Trophoblast cell (in vitro differentiated cells and primary cell): ENCODE results near the gene GNAT1.
A peak's percentile ranks its signal among the peaks of the same experiment; 100 is the strongest.

ENCODE experiments used
- DNase-seq, 2 donors: peaks; one replicate each; pipeline ENCODE4 v3.0.0-alpha.2; 2016
- H2AFZ ChIP-seq: 2 replicates; pipeline ENCODE4 v1.6.1; 2013; ENCODE audit warnings: low read length, moderate library complexity, mild to moderate bottlenecking; ENCODE audit not compliant: insufficient read depth, poor library complexity
- H2AK5ac ChIP-seq: 2 replicates; pipeline ENCODE4 v1.6.1; 2013; ENCODE audit warnings: mild to moderate bottlenecking, low read length
- H2BK120ac ChIP-seq: 2 replicates; pipeline ENCODE4 v1.6.1; 2013; ENCODE audit warnings: low read length, mild to moderate bottlenecking, moderate library complexity; ENCODE audit not compliant: insufficient read depth, poor library complexity
- H2BK12ac ChIP-seq: 2 replicates; pipeline ENCODE4 v1.6.1; 2013; ENCODE audit warnings: mild to moderate bottlenecking, low read length, moderate library complexity
- H2BK5ac ChIP-seq: 2 replicates; pipeline ENCODE4 v1.6.1; 2013; ENCODE audit warnings: low read length, low read depth, moderate library complexity, mild to moderate bottlenecking; ENCODE audit not compliant: poor library complexity
- H3K14ac ChIP-seq: 2 replicates; pipeline ENCODE4 v1.6.1; 2013; ENCODE audit warnings: mild to moderate bottlenecking, low read length
- H3K18ac ChIP-seq: 2 replicates; pipeline ENCODE4 v1.6.1; 2013; ENCODE audit warnings: mild to moderate bottlenecking, low read length
- H3K23ac ChIP-seq: 2 replicates; pipeline ENCODE4 v1.6.1; 2013; ENCODE audit warnings: low read length
- H3K27ac ChIP-seq: 2 replicates; pipeline ENCODE4 v1.5.1; 2013; ENCODE audit warnings: low read depth, mild to moderate bottlenecking, inconsistent platforms, low read length, moderate library complexity
- H3K27me3 ChIP-seq: 2 replicates; pipeline ENCODE4 v1.6.1; 2013; ENCODE audit warnings: inconsistent platforms, mild to moderate bottlenecking, low read length, moderate library complexity; ENCODE audit not compliant: insufficient read depth
- H3K36me3 ChIP-seq, 2 experiments: 1 replicate in 1 of 2; 2 replicates in 1 of 2; pipeline ENCODE4 v1.6.1; 2013; ENCODE audit warnings: low read length in 2 of 2, mild to moderate bottlenecking in 2 of 2, moderate library complexity in 1 of 2; ENCODE audit not compliant: insufficient read depth in 2 of 2, control insufficient read depth in 1 of 2
- H3K4ac ChIP-seq: 2 replicates; pipeline ENCODE4 v1.6.1; 2013; ENCODE audit warnings: low read depth, mild to moderate bottlenecking, low read length, moderate library complexity
- H3K4me1 ChIP-seq, 2 experiments: 1 replicate in 1 of 2; 2 replicates in 1 of 2; pipeline ENCODE4 v1.6.1; 2013; ENCODE audit warnings: low read length in 2 of 2, mild to moderate bottlenecking in 2 of 2, moderate library complexity in 1 of 2; ENCODE audit not compliant: insufficient read depth in 2 of 2, control insufficient read depth in 1 of 2
- H3K4me2 ChIP-seq: 2 replicates; pipeline ENCODE4 v1.6.1; 2013; ENCODE audit warnings: inconsistent platforms, mild to moderate bottlenecking, low read length, moderate library complexity
- H3K4me3 ChIP-seq: 2 replicates; pipeline ENCODE4 v1.5.1; 2013; ENCODE audit warnings: mild to moderate bottlenecking, low read depth, low read length, inconsistent platforms
- H3K79me1 ChIP-seq: one replicate; pipeline ENCODE4 v1.6.1; 2013; ENCODE audit warnings: low read length
- H3K79me2 ChIP-seq: 2 replicates; pipeline ENCODE4 v1.6.1; 2013; ENCODE audit warnings: low read length, mild to moderate bottlenecking; ENCODE audit not compliant: control insufficient read depth, insufficient read depth, poor library complexity
- H3K9ac ChIP-seq: 2 replicates; pipeline ENCODE4 v1.6.1; 2013; ENCODE audit warnings: mild to moderate bottlenecking, low read length
- H3K9me3 ChIP-seq: 2 replicates; pipeline ENCODE4 v1.6.1; 2013; ENCODE audit warnings: low read depth, mild to moderate bottlenecking, control low read depth, inconsistent platforms, low read length; ENCODE audit not compliant: insufficient read depth
- H4K12ac ChIP-seq: 2 replicates; pipeline ENCODE4 v1.6.1; 2013; ENCODE audit warnings: low read depth, mild to moderate bottlenecking, low read length, moderate library complexity
- H4K8ac ChIP-seq: 2 replicates; pipeline ENCODE4 v1.6.1; 2013; ENCODE audit warnings: low read depth, mild to moderate bottlenecking, low read length, moderate library complexity
- H4K91ac ChIP-seq: one replicate; pipeline ENCODE4 v1.6.1; 2013; ENCODE audit warnings: low read depth, mild to moderate bottlenecking, low read length, moderate library complexity
- WGBS: extraction: QIAGEN DNeasy Blood & Tissue Kit; methylation state at CpG from one replicate; pipeline ENCODE4 v1.1.7; 2013; ENCODE audit warnings: missing lambda C conversion rate; ENCODE audit not compliant: insufficient read length, insufficient coverage; ENCODE audit errors: extremely low coverage; 5-methylcytosine and 5-hydroxymethylcytosine counted together

Gene GNAT1

DNA sequence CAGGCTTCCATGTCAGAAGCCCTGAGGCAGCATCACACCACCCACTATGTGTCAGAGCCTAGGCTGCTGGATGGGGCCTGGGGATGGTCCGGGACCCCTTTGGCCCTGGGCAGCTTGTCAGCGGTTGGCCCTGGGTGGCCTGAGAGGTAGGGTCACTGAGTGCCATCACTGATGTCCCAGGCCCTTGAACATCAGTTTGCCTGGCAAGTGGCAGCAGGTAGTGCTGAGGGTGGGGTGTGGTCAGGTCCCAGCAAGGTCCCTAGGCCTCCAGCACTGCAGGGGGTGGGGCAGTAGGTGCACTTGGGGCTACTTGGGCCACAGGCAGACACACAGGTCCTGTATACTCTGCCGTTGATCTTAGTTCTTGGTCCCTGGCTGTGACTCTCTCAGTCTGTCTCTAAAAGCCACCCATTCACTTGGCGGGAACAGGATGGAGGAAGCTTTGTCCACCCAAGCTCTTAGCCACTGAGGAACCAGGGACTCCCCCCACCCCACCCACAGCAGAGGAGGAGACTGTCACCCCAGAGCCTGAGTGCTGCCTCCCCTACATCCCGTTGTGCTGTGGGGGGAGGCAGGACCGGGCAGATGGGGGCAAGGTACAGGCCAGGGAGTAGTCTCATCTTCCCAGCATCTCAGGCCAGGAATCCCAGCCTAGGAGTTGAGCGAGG lies 50.4 kb downstream of the GNAT1 start:
- H2AFZ ChIP-seq = no peak overlapping the region
- no CpG with 5 or more reads among the region's 7 CpGs for WGBS

DNA sequence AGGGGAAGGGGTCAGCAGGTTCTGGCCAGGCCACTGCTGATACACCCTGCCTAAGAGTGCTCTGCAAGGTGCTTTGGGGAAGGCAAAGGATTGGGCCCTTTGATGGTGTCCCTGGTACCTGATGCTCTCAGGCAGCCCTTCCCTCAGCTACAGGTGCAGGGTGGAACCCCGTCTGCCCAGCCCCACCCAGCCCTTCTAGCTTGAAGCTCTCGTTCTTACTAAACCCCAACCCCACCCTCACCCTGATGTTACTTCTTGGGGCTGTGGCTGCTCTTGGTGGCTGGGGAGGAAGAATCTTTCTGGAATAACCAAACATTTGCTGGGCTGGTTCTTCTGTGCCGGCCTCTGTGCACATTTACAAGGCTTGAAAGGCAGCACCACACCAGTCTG lies 51.0 kb downstream of the GNAT1 start:
- H2BK12ac ChIP-seq = no peak overlapping the region
- no peaks in the 10 kb centered on the region for H3K27me3 ChIP-seq
- no peak overlapping the region for H3K9ac ChIP-seq
- H3K36me3 ChIP-seq = peaks cover 14 to 18% of the 10 kb centered on the region in 2 experiments
- no peak overlapping the region for H2AFZ ChIP-seq
- H3K4ac ChIP-seq = no peak overlapping the region
- H3K4me3 ChIP-seq = no peak overlapping the region
- peaks cover 15% of the 10 kb centered on the region for H3K79me1 ChIP-seq
- H2BK5ac ChIP-seq = no peak overlapping the region
- H3K9me3 ChIP-seq = no peaks in the 10 kb centered on the region
- H2AK5ac ChIP-seq = no peak overlapping the region
- peaks cover 16% of the 10 kb centered on the region for H3K79me2 ChIP-seq
- H4K12ac ChIP-seq = no peak overlapping the region
- peaks cover 44 to 52% of the 10 kb centered on the region in 2 experiments for H3K4me1 ChIP-seq
- H3K27ac ChIP-seq = no peak overlapping the region
- H4K91ac ChIP-seq = peak overlapping the region; percentile 37
- no peak for DNase-seq
- H3K14ac ChIP-seq = no peak overlapping the region
- no peak overlapping the region for H3K23ac ChIP-seq
- no peak overlapping the region for H4K8ac ChIP-seq
- H2BK120ac ChIP-seq = no peak overlapping the region
- WGBS = no CpG with 5 or more reads among the region's 3 CpGs
- no peak overlapping the region for H3K18ac ChIP-seq
- H3K4me2 ChIP-seq = no peak overlapping the region

More for the DNA sequence above, 50.4 kb downstream of the GNAT1 start:
- Histone ChIP-seq H2AK5ac (no peak overlapping the region), H3K4ac (peak overlapping the region; percentile 3), H3K23ac (no peak overlapping the region), H3K18ac (no peak overlapping the region), H3K4me2 (no peak overlapping the region), H3K14ac (no peak overlapping the region), H4K8ac (no peak overlapping the region), H2BK5ac (no peak overlapping the region), H3K27me3 (no peaks in the 10 kb centered on the region), H2BK120ac (no peak overlapping the region), H3K79me1 (peaks cover 16% of the 10 kb centered on the region), H3K9me3 (no peaks in the 10 kb centered on the region), H3K27ac (no peak overlapping the region), H3K4me3 (no peak overlapping the region), H3K79me2 (peaks cover 21% of the 10 kb centered on the region), H3K36me3 (peaks cover 13 to 17% of the 10 kb centered on the region in 2 experiments), H2BK12ac (no peak overlapping the region), H4K91ac (no peak overlapping the region), H3K4me1 (peaks cover 48 to 53% of the 10 kb centered on the region in 2 experiments), H4K12ac (no peak overlapping the region), H3K9ac (no peak overlapping the region)
- no peak for DNase-seq

DNA sequence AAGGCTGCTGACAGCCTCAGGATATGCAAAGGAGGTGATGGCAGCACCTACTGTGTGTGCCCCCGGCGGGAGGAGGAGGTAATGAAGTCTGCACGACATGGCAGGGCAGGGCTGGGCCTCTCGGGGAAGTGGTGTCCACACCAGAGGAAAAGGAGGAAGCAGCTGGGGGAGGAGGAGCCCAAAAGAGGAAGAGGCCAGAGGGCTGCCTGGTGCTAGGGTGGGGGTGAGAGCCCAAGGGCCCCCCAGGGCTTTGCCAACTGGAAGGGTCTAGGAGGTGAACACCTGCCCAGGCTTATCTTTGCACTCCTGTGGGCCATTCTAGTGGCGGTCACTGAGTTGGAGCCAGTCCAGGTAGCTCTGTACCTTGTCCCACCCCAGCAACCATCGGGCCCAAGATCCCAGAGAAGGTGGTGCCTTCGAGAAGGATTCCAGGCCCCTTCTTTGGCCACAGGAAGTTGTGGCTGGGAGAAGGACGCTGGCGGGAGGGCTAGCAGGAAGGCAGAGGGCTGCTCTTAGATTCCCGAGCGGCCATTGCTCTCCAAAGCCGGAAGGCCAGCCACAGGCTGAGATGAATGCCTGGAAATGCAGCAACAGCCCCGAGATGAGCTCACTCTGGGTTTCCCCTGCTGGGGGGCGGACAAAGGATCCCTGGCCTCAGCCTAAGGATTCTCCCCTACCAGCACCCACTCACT lies 51.6 kb downstream of the GNAT1 start:
- Histone ChIP-seq H3K9ac (no peak overlapping the region), H3K23ac (no peak overlapping the region), H2BK120ac (no peak overlapping the region), H3K79me1 (peaks cover 12% of the 10 kb centered on the region), H4K12ac (no peak overlapping the region), H3K4ac (peak overlapping the region; percentile 36), H3K9me3 (no peaks in the 10 kb centered on the region), H2AFZ (no peak overlapping the region), H2BK12ac (no peak overlapping the region), H3K14ac (no peak overlapping the region), H3K18ac (peak overlapping the region; percentile 39), H3K4me2 (no peak overlapping the region), H3K4me1 (peaks cover 39 to 48% of the 10 kb centered on the region in 2 experiments), H2BK5ac (peak overlapping the region; percentile 14), H4K8ac (peak overlapping the region; percentile 14), H2AK5ac (peak overlapping the region; percentile 14), H3K79me2 (peaks cover 12% of the 10 kb centered on the region), H3K4me3 (peak overlapping the region; percentile 21), H3K36me3 (peaks cover 16 to 21% of the 10 kb centered on the region in 2 experiments), H3K27ac (peak overlapping the region; percentile 41), H3K27me3 (no peaks in the 10 kb centered on the region), H4K91ac (peak overlapping the region; percentile 41)
- peak; percentile 65 to 77 for DNase-seq
- WGBS = no CpG with 5 or more reads among the region's 14 CpGs

DNA sequence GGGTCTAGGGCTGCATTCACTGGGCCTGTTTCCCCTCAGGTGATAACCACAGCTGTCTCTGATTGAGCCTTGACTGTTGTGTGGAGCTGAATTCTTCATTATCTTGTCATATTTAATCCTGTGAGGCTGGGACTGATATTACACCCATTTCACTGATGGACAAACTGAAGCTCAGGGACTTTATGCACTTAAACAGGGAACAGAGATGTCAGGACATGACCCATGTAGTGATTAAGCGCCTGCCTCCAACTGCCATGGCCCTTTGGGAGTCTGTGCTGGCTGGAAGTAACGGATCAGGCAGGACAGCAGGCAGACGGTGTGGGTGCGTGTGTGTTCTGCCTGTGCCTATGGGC lies 52.1 kb downstream of the GNAT1 start:
- peak overlapping the region; percentile 14 for H2BK5ac ChIP-seq
- H3K9ac ChIP-seq = no peak overlapping the region
- no peaks in the 10 kb centered on the region for H3K27me3 ChIP-seq
- no CpG with 5 or more reads among the region's 4 CpGs for WGBS
- no peak overlapping the region for H3K14ac ChIP-seq
- no peak overlapping the region for H3K4me3 ChIP-seq
- no peaks in the 10 kb centered on the region for H3K9me3 ChIP-seq
- peak overlapping the region; percentile 36 for H3K4ac ChIP-seq
- peaks cover 12% of the 10 kb centered on the region for H3K79me2 ChIP-seq
- peak overlapping the region; percentile 41 for H4K91ac ChIP-seq
- H3K27ac ChIP-seq = peak overlapping the region; percentile 41
- H3K36me3 ChIP-seq = peaks cover 16 to 18% of the 10 kb centered on the region in 2 experiments
- H3K4me2 ChIP-seq = no peak overlapping the region
- H3K79me1 ChIP-seq = peaks cover 12% of the 10 kb centered on the region
- no peak overlapping the region for H3K18ac ChIP-seq
- H4K12ac ChIP-seq = no peak overlapping the region
- H3K4me1 ChIP-seq = peaks cover 39 to 50% of the 10 kb centered on the region in 2 experiments
- no peak overlapping the region for H4K8ac ChIP-seq
- no peak overlapping the region for H2AFZ ChIP-seq
- H2AK5ac ChIP-seq = no peak overlapping the region
- H2BK120ac ChIP-seq = no peak overlapping the region
- H3K23ac ChIP-seq = no peak overlapping the region
- no peak overlapping the region for H2BK12ac ChIP-seq
- no peak for DNase-seq
